Activated T-cell treated with anti-CD3 and anti-CD28 coated beads, Interleukin-2, amount 50 U/mL, for 4 hours (primary cell): ENCODE measurements around the gene TENT5C. TPM values are rescaled to one million over a fixed set of nuclear protein-coding genes. Genes with fewer than 3 reads are reported as not detected.
A peak's percentile ranks its signal among the peaks of the same experiment; 100 is the strongest.

Experiments used
- ATAC-seq, 2 donors: fragments of 200-7000 bp; cut with Tn5 transposase; one replicate each; pipeline ENCODE4 v1.10.0; 2021
- DNase-seq: peaks from one replicate; pipeline ENCODE4 v3.0.0-alpha.2; 2020
- H3K27me3 Mint-ChIP-seq: one replicate; pipeline ENCODE4 v1.8.0; 2021; ENCODE audit warnings: low read depth, mixed read lengths
- H3K36me3 Mint-ChIP-seq: one replicate; pipeline ENCODE4 v1.8.0; 2022; ENCODE audit warnings: mixed read lengths; ENCODE audit not compliant: insufficient read depth
- H3K4me1 Mint-ChIP-seq: one replicate; pipeline ENCODE4 v1.8.0; 2021; ENCODE audit warnings: low read depth, mixed read lengths
- H3K4me3 Mint-ChIP-seq: one replicate; pipeline ENCODE4 v1.8.0; 2021; ENCODE audit warnings: mild to moderate bottlenecking, moderate library complexity, mixed read lengths
- H3K9me3 Mint-ChIP-seq: one replicate; pipeline ENCODE4 v1.8.0; 2021; ENCODE audit warnings: mixed read lengths
- total RNA-seq, 3 donors: library from RNA; stranded (reverse); gene quantifications; one replicate each; pipeline ENCODE4 v1.2.1, GENCODE V29; 2021

Gene TENT5C
- total RNA-seq, 3 donors from 2014 or later = 3.6 to 5.8 (median 5.6) TPM

- no peak overlapping the region for H3K4me3 Mint-ChIP-seq
- H3K4me1 Mint-ChIP-seq = peaks cover 44% of the 10 kb centered on the region
- no peaks in the 10 kb centered on the region for H3K27me3 Mint-ChIP-seq
- H3K36me3 Mint-ChIP-seq = peaks cover 53% of the 10 kb centered on the region
- ATAC-seq (no peak), DNase-seq (no peak)
- H3K9me3 Mint-ChIP-seq = no peaks in the 10 kb centered on the region
Measured at GRCh38 chr1:117623141-117623540, 17.3 kb downstream of the TENT5C start.

GRCh38 chr1:117623698-117624097 is 17.9 kb downstream of the TENT5C start:
- peaks cover 40% of the 10 kb centered on the region for H3K4me1 Mint-ChIP-seq

GRCh38 chr1:117627546-117628130 is 21.8 kb downstream of the TENT5C start:
- H3K9me3 Mint-ChIP-seq = no peaks in the 10 kb centered on the region
- no peak for DNase-seq
- no peaks in the 10 kb centered on the region for H3K27me3 Mint-ChIP-seq
- no peak for ATAC-seq
- peaks cover 46% of the 10 kb centered on the region for H3K36me3 Mint-ChIP-seq
- H3K4me3 Mint-ChIP-seq = no peak overlapping the region
- peaks cover 24% of the 10 kb centered on the region for H3K4me1 Mint-ChIP-seq

More at GRCh38 chr1:117623698-117624097, 17.9 kb downstream of the TENT5C start:
- peaks cover 50% of the 10 kb centered on the region for H3K36me3 Mint-ChIP-seq
- DNase-seq (no peak), ATAC-seq (no peak)
- no peaks in the 10 kb centered on the region for H3K27me3 Mint-ChIP-seq
- no peak overlapping the region for H3K4me3 Mint-ChIP-seq
- H3K9me3 Mint-ChIP-seq = no peaks in the 10 kb centered on the region

GRCh38 chr1:117628343-117628742 is 22.5 kb downstream of the TENT5C start:
- H3K36me3 Mint-ChIP-seq = peaks cover 39% of the 10 kb centered on the region

GRCh38 chr1:117629625-117630422 is 24.0 kb downstream of the TENT5C start:
- ATAC-seq (no peak), DNase-seq (no peak)
- Mint-ChIP-seq H3K36me3 (peaks cover 24% of the 10 kb centered on the region), H3K9me3 (no peaks in the 10 kb centered on the region), H3K27me3 (no peaks in the 10 kb centered on the region), H3K4me1 (peaks cover 28% of the 10 kb centered on the region), H3K4me3 (no peak overlapping the region)

More at GRCh38 chr1:117628343-117628742, 22.5 kb downstream of the TENT5C start:
- no peaks in the 10 kb centered on the region for H3K27me3 Mint-ChIP-seq
- DNase-seq (no peak), ATAC-seq (no peak)
- peaks cover 30% of the 10 kb centered on the region for H3K4me1 Mint-ChIP-seq
- no peaks in the 10 kb centered on the region for H3K9me3 Mint-ChIP-seq
- H3K4me3 Mint-ChIP-seq = no peak overlapping the region

- ATAC-seq = no peak
- H3K4me1 Mint-ChIP-seq = peaks cover 28% of the 10 kb centered on the region
- no peaks in the 10 kb centered on the region for H3K27me3 Mint-ChIP-seq
- H3K36me3 Mint-ChIP-seq = peaks cover 18% of the 10 kb centered on the region
- H3K4me3 Mint-ChIP-seq = no peak overlapping the region
- DNase-seq = no peak
- no peaks in the 10 kb centered on the region for H3K9me3 Mint-ChIP-seq
Measured at GRCh38 chr1:117630423-117630998, 24.7 kb downstream of the TENT5C start.

GRCh38 chr1:117631359-117632160 is 25.7 kb downstream of the TENT5C start:
- H3K4me3 Mint-ChIP-seq = no peak overlapping the region
- H3K27me3 Mint-ChIP-seq = peaks cover 3% of the 10 kb centered on the region
- no peaks in the 10 kb centered on the region for H3K9me3 Mint-ChIP-seq
- peaks cover 16% of the 10 kb centered on the region for H3K36me3 Mint-ChIP-seq
- peaks cover 32% of the 10 kb centered on the region for H3K4me1 Mint-ChIP-seq
- ATAC-seq (no peak), DNase-seq (no peak)

- no peak for DNase-seq
- no peak for ATAC-seq
- no peaks in the 10 kb centered on the region for H3K9me3 Mint-ChIP-seq
- peaks cover 13% of the 10 kb centered on the region for H3K36me3 Mint-ChIP-seq
- no peak overlapping the region for H3K4me3 Mint-ChIP-seq
- H3K27me3 Mint-ChIP-seq = peaks cover 5% of the 10 kb centered on the region
- peaks cover 33% of the 10 kb centered on the region for H3K4me1 Mint-ChIP-seq
Measured at GRCh38 chr1:117632269-117633067, 26.6 kb downstream of the TENT5C start.

GRCh38 chr1:117633068-117633345 is 27.2 kb downstream of the TENT5C start:
- no peaks in the 10 kb centered on the region for H3K9me3 Mint-ChIP-seq

GRCh38 chr1:117633423-117633822 is 27.6 kb downstream of the TENT5C start:
- H3K36me3 Mint-ChIP-seq = peaks cover 10% of the 10 kb centered on the region
- peaks cover 5% of the 10 kb centered on the region for H3K27me3 Mint-ChIP-seq
- H3K4me1 Mint-ChIP-seq = peaks cover 30% of the 10 kb centered on the region
- H3K4me3 Mint-ChIP-seq = no peak overlapping the region
- peak in 1 of 2 donors; percentile 35 for ATAC-seq
- H3K9me3 Mint-ChIP-seq = no peaks in the 10 kb centered on the region
- DNase-seq = no peak

More at GRCh38 chr1:117633068-117633345, 27.2 kb downstream of the TENT5C start:
- Mint-ChIP-seq H3K4me3 (no peak overlapping the region), H3K36me3 (peaks cover 10% of the 10 kb centered on the region), H3K4me1 (peaks cover 30% of the 10 kb centered on the region), H3K27me3 (peaks cover 5% of the 10 kb centered on the region)
- DNase-seq (no peak), ATAC-seq (no peak)

GRCh38 chr1:117633936-117634335 is 28.1 kb downstream of the TENT5C start:
- no peak overlapping the region for H3K4me3 Mint-ChIP-seq
- peaks cover 5% of the 10 kb centered on the region for H3K27me3 Mint-ChIP-seq
- peaks cover 30% of the 10 kb centered on the region for H3K4me1 Mint-ChIP-seq
- peaks cover 9% of the 10 kb centered on the region for H3K36me3 Mint-ChIP-seq
- DNase-seq (no peak), ATAC-seq (no peak)
- no peaks in the 10 kb centered on the region for H3K9me3 Mint-ChIP-seq

- no peak for ATAC-seq
- peaks cover 30% of the 10 kb centered on the region for H3K4me1 Mint-ChIP-seq
- H3K36me3 Mint-ChIP-seq = peaks cover 7% of the 10 kb centered on the region
- peaks cover 5% of the 10 kb centered on the region for H3K27me3 Mint-ChIP-seq
- no peaks in the 10 kb centered on the region for H3K9me3 Mint-ChIP-seq
- no peak overlapping the region for H3K4me3 Mint-ChIP-seq
- DNase-seq = no peak
Measured at GRCh38 chr1:117634631-117635030, 28.8 kb downstream of the TENT5C start.

- H3K4me1 Mint-ChIP-seq = peaks cover 30% of the 10 kb centered on the region
- H3K27me3 Mint-ChIP-seq = peaks cover 5% of the 10 kb centered on the region
- H3K36me3 Mint-ChIP-seq = no peaks in the 10 kb centered on the region
- no peaks in the 10 kb centered on the region for H3K9me3 Mint-ChIP-seq
- ATAC-seq (no peak), DNase-seq (no peak)
- no peak overlapping the region for H3K4me3 Mint-ChIP-seq
Measured at GRCh38 chr1:117635805-117636204, 30.0 kb downstream of the TENT5C start.
